Breast epithelium (tissue), 3 donors: Measurements from ENCODE around the gene CD320.

Experiments used
- CTCF ChIP-seq, 3 donors: fragments of 450-650 bp; IDR thresholded peaks; one replicate each; pipeline ENCODE4 v1.5.1; 2016 to 2017; ENCODE audit warnings: antibody characterized with exemption in 3 of 3, mild to moderate bottlenecking in 3 of 3, moderate library complexity in 3 of 3
- POLR2A ChIP-seq: fragments of 450-650 bp; IDR thresholded peaks from one replicate; pipeline ENCODE4 v1.6.1; 2016; ENCODE audit warnings: antibody characterized with exemption, mild to moderate bottlenecking, moderate library complexity
- POLR2AphosphoS5 ChIP-seq, 3 donors: sonication (generic); formaldehyde crosslinking; IDR thresholded peaks; one replicate each; pipeline ENCODE4 v1.6.1; 2017; ENCODE audit warnings: antibody characterized with exemption in 3 of 3

GRCh38 chr19:8336660-8337059 is 28.5 kb upstream of the CD320 start:
- no peak for TF ChIP-seq POLR2A
- no peak for TF ChIP-seq CTCF (IDR thresholded peaks at IDR 0.05)
- TF ChIP-seq POLR2AphosphoS5 (IDR thresholded peaks at IDR 0.05) = no peak
